Middle frontal gyrus (tissue), 1 donor: ENCODE results near the gene COL4A1.
"Not testable (repeated sequence)": the region's sequence is repeated elsewhere in the genome, so short reads cannot be mapped to it uniquely, and the experiment has no call there.

Source experiments
- DNase-seq: peaks from one replicate; pipeline ENCODE4 v3.0.0-alpha.2; 2015; ENCODE audit warnings: low spot score; ENCODE audit errors: extremely low spot score

COL4A1 gene

DNA sequence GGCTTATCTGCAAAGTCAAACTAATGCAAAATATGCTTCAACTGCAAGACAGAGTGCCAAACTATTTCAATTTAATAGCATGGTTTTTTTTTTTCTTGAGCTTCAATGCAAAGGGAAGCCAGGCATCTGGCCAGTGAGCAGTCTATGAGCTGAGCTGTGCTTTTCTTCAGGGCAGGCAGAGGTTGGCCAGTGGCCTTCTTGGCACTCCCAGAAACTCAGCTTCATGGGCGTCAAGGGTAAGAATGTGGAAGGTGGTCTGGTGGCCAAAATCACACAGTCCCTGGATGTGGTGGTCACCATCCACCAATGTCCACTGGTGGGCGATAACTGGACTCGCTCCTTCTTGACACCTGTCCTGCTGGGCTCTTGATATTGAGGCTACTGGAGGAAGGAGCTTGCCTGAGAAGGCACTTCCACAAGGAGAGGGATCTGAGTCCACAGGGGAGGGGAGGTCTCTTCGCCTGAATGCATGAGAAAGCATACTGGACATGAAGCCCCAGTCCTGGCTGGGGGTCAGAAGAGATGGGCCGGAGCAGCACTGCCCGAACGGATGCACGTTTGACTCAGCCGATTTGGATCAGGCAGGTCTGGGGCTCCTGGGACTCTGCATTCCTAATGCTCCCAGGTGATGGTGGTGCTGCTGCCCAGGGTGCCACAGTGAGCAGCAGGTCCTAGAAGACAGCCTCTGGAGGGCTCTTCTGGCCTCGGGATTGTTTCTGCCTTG is 17.2 kb upstream of the COL4A1 start:
- no peak for DNase-seq

GRCh38 chr13:110323172-110323891 is 16.4 kb upstream of the COL4A1 start:
- DNase-seq: no peak

- DNase-seq: no peak
Observed at GRCh38 chr13:110322828-110323171, 15.8 kb upstream of the COL4A1 start.

DNA sequence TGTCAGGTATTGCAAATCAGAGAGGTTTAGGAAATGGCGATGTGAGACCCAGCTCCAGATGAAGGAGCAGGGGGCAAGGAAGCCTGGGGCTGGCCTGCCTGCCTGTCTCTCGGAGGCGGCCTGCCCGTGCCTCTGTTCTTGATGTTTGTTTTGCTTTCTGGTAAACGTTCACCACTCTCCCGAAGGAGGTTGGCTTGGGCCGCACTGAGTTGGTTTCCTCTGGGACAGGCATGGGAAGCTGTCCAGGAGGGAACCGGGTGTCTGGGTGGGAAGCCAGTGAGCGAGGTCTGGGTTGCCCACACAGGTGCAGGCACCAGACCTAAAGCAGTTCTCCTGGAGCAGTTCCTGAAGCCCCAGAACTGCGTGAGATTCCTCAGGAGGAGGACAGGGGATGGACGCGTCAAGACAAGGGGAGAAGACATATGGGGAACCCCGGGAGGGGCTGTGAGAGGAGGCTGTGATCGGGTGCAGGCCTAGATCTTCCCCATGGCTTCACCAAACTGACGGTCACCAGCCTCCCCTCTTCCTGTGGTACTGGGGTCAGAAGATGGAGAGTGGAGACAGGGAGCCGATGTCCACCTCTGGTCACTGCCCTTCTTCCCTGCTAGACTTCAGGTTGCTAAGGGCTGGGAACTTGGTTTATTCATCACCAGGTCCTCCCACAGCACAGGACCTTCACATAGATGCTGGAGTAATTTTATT is 15.3 kb upstream of the COL4A1 start:
- no peak for DNase-seq

GRCh38 chr13:110321573-110321972 is 14.6 kb upstream of the COL4A1 start:
- not testable (repeated sequence) for DNase-seq

DNA sequence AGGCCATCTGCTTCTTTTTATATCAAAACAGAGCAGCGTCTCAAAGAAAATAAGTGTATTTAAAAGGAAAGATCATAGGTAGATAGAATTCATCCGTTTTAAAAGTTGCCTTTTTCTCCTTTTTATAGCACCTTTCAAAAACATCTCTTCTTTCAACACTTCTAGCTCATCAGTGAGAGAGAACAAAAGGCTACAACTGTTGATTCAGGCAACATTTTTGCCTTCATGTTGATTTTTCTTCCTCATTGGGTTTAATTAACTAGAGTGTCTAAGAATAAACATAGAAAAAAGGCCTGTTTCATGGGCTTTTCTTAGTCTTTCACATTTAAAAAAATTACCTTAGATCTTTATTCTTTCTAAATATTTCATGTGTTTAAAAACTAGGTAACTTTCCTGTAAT is 13.7 kb upstream of the COL4A1 start:
- no peak for DNase-seq

GRCh38 chr13:110319774-110320509 is 13.0 kb upstream of the COL4A1 start:
- DNase-seq: no peak

DNA sequence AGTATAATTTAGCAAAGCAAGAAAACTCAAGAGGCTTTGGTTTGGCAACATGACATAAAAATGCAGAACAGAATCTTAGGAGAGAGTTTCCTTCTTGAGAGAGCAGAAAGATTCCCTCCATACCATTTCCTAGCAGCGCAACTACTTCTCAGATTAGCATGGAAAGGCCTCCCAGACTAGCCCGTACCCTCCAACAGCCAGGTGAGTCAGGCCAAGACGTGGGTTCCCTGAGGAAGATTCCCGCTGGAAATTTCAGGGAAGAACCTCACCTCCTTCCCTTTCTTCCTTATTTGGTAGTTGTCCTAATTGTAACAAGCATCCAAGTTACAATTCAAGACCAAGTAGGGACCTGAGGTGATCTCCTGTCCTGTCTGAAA is 12.4 kb upstream of the COL4A1 start:
- DNase-seq: no peak

DNA sequence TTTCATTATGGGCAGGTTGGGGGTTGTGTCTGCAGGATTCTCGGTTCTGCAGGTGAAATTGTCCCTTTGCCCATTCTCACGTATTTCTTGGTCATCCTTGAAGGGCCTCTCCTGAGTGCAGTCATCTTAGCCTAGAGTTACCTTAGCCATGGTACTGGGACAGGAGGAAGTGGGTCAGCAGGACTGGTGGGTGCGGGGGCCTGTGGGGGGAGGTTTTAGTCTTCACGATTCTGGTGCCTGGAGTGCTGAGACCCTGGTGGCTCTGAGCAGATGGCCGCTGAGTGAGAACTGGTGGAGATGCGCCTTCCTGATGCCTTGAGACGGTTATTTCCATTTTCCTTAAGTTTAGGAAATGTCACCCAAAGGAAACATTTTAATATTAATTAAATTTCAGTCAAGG is 12.0 kb upstream of the COL4A1 start:
- DNase-seq: no peak

DNA sequence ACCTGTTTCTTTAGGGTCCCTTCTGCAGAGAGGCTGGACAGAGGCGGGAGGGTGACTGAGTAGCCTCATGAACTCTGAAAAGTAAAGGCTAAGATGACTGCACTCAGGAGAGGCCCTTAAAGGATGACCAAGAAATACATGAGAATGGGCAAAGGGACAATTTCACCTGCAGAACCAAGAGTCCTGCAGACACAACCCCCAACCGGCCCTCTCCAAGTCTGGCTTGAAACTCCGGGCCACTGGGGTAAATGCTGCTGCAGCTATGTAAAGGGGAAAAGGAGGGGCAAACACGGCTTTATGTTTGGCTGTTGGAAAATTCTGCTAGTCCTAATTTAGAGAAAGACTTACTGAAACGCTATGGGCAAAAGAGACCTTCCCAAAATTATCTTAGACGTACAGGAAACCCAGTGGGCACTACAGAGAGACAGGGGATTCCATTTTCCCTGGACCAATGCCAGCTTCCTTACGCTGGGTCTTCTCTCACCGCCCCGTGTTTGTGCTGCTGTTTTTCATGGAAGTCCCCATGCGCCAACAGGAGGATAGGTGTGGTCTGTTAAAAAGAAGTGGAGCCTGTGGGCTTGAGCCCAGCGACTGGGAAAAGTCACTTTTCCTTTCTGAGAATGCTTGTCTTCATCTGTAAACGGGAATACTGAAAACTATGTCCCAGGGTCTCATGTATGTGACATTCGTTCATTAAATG is 10.7 kb upstream of the COL4A1 start:
- no peak for DNase-seq

DNA sequence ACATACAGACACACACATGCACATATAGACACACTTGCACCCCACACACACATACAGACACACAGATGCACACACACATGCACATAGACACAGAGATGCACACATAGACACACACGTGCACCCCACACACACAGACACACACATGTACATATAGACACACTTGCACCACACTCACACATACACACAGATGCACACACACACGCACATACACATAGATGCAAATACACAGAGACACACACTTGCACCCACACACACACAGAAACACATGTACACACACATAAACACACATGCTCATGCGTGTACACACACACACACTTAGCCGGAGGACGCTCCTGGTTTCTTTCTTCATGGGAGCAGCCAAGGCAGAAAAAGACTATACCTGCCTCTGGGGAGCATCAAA is 10.1 kb upstream of the COL4A1 start:
- no peak for DNase-seq

DNA sequence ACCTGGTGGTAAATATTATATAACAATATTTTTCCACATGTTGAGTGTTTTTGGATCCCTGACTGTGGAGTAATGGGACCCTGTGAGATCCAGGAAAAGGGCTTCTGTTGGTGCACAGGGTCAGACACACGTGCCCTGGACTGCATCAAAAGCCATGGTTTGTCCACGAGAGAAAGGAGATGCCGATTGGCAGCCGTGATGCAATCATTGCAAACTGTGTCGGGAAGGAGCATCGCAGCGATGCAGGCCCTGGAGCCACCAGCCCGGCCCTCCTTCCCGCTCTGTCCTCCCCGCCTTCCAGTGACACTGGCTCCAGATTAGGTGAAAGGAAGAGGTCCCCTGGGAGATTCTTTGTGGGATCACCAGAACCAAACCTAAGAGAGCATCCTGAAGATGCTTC is 9.2 kb upstream of the COL4A1 start:
- DNase-seq: no peak

- DNase-seq: no peak
Observed at GRCh38 chr13:110314516-110315245, 7.7 kb upstream of the COL4A1 start.

DNA sequence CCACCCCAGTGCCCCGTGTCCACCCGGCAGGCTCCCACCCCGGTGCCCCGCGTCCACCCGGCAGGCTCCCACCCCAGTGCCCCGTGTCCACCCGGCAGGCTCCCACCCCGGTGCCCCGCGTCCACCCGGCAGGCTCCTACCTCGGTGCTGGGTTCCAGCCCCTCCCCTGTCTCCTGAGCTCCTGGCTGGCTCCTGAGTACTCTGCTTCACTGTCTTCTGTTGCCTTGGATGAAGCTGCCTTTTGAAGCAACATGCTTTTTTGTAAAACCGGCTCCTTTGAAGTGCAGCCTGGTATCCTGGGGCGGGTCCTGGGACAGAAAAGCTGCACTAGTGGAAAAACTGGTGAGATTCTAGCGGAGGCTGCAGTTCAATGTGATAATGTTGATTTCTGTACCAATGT is 6.8 kb upstream of the COL4A1 start:
- not testable (repeated sequence) for DNase-seq

DNA sequence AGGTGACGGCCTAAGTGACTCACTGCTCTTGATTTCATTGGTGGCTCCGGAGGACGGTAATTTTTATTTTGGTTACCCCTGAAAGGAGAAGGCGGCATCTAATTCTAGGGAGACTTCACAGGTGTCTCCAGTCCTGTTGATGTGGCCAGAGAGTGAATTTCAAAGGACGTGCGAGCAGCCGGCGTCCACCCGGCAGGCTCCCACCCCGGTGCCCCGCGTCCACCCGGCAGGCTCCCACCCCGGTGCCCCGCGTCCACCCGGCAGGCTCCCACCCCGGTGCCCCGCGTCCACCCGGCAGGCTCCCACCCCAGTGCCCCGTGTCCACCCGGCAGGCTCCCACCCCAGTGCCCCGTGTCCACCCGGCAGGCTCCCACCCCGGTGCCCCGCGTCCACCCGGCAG is 6.3 kb upstream of the COL4A1 start:
- not testable (repeated sequence) for DNase-seq

DNA sequence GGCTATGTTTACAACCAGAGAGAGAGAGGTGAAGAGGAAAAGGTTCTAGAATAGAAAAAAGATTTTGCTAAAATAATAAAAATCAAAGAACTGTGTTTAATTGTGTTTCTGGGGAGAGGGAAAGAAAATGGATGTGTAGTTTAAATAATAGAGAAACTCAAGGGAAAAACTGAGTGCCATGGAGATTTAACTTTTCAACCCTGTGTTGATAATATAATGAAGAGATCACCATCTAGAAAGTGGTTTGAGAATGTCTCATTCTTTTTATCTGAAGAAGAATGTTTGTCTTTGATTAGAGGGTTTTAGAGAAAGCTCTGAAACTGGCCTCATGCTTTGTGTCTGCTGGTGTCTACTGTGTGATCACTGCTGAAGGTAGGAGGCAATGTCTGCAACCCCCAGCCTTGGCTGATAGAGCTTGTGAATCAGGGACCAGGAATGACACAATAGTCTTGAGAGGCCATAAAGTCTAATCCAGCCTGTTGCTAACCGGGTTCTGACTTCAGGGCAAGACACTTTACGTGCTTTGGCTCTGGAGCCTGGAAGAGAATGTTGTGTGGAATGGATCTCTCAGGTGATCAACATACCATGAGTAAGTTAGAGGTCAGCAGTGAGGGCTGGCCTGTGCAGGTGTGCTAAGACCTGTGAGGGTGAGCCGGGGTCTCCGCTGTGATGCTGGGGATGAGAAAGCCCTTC is 5.5 kb upstream of the COL4A1 start:
- DNase-seq: no peak

- no peak for DNase-seq
Observed at GRCh38 chr13:110311443-110312338, 4.7 kb upstream of the COL4A1 start.

GRCh38 chr13:110310541-110311442 is 3.8 kb upstream of the COL4A1 start:
- DNase-seq: no peak
